Raji (cell line): Measurements from ENCODE around the gene PLAAT5.

Experiments
- POLR2A ChIP-seq: IDR thresholded peaks from 2 replicates; pipeline ENCODE4 v1.6.1; 2011; ENCODE audit warnings: low read depth, low read length, control low read depth; ENCODE audit not compliant: insufficient read depth

PLAAT5 gene

DNA sequence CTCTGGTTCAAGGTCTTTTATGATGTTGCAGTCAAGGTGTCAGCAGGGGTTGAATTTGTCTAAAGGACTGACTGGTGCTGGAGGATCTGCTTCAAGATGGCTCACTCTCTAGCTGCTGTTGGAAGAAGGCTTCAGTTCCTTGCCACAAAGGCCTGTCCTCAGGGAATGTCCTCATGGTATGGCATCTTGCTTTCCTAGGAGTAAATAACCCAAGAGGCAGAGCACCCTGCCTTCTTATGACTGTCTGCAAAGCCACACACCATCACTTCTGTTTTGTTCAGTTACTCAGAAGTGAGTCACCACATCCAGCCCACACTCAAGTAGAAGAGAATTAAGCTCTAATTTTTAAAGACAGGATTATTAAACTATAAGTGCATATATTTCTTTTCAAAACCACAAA lies 45.2 kb downstream of the PLAAT5 start:
- TF ChIP-seq POLR2A: no peak

- no peak for TF ChIP-seq POLR2A
These were observed 45.8 kb downstream of the PLAAT5 start for GRCh38 chr11:63445118-63445517.

DNA sequence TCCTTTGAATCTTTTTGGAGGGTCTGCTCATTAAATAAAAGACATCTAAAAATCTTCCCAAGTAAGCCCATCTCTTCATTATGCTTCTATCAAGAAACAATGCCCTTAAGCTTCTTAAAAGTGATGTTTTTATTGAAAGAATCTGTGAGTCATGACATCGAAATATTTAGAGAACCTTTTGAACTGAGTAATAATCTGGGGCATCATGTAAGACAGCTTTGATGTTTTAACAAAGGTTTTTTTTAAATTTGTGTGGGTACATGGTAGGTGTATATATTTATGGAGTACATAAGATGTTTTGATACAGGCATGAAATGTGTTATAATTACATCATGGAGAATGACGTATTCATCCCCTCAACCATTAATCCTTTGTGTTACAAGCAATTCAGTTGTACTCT lies 46.8 kb downstream of the PLAAT5 start:
- no peak for TF ChIP-seq POLR2A

DNA sequence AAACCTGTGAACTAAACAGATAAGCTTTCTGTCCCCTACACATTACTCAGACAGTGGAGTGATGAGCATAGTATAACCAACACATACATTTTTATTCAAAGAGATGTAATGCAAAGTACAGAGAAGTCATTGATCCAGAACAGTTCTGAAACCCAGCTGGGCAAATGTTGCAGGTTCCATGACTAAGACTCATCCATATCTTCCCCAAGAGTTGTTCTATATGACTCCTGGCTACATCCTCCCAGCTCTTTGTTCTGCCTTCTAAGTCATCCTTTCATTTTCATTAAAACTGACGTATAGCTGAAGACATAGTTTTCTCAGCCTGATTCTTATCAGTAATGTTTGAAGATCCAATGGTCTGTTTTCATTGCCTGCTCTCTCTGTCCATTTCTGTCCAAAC lies 47.3 kb downstream of the PLAAT5 start:
- no peak for TF ChIP-seq POLR2A

GRCh38 chr11:63427971-63428508 lies 62.9 kb downstream of the PLAAT5 start:
- no peak for TF ChIP-seq POLR2A

GRCh38 chr11:63417174-63417852 lies 73.7 kb downstream of the PLAAT5 start:
- TF ChIP-seq POLR2A: no peak
